Measurements from ENCODE around the gene SLC44A1.

SLC44A1 gene

DNA sequence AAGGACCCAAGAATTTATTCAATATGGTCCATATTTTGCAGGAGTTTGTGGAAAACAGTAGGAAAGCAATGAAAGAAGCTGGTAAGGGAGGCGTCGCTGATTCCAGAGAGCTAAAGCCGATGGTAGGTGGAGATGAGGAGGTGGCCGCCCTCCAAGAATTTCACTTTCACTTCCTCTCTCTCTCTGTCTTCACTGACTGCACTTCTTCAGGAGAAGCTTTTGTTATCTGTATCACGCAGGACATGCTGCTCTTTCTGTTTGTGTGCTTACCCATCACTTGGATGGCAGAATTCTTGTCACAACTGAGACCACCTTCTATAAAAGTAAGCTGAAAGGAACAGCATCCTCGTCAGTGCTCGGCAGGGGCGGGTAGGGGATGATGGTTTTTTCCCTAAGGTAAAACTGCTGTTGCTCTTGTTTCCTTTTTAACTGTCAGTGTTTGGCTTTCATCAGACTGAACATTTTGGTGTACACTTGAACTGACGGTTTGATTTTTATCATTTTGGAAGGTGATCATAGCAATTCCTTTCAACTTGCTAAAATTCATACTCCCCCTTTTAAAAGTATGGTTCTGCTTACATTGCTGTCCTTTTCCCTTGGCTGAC, 141.0 kb downstream of the SLC44A1 start:
- H3K4me3 ChIP-seq (ENCODE audit: low read depth, low read length) = no peak overlapping the region

DNA sequence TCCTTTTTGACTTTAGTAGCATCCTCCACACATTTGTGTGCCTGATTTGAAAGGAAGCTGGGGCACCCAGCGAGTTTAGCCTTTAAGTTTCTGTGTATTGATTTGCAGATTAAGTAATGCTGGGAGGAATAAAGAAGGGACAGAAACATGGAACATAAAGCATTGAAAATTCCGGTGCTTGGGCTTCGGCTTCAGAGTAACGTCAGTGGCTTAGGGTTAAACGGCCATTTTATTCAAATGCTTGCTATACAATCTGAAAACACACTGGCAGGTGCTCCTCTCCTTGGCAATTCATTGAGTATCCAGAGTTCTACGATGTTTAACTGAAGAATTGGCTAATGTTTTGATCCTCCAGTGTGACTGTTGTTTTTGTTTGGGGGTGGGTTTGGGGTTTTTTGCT, 145.3 kb downstream of the SLC44A1 start:
- no peak overlapping the region for H3K4me3 ChIP-seq (ENCODE audit: low read depth, low read length)

DNA sequence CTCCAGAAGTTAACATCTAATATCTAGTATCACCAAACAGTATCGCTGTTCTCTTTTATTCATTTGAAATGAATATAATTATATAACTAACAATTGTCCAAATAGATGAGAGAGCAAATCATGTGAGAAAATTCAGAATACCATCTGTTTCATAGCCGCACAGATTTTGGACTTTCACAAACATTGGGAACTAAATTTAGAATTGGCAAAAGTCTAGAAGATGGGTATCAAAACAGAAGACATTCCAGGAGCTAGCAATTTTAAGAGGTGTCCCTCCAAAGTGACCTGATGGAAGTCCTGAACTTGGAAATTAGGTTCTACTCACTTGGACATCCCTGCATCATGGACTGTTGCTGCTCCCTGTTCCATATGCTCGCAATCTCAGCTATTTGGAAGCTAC, 146.4 kb downstream of the SLC44A1 start:
- H3K4me3 ChIP-seq (ENCODE audit: low read depth, low read length) = no peak overlapping the region

DNA sequence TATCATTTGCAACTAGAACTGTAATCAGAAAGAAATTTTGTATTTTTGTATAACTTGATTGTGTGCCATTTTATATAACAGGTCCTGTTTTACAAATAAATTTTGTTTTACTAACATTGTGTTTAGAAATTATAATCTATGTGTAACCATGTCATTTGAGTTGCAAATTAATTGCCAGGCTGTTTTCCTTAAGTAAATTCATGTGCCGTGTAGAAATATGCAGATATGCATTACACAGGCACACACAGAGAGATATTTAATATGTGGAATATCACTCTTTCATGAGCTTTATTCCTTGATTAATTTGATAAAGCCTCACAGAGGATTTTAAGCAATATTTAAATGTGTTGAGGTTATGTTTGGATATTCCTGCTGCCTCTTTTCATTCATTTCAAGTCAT, 146.8 kb downstream of the SLC44A1 start:
- no peak overlapping the region for H3K4me3 ChIP-seq (ENCODE audit: low read depth, low read length)

DNA sequence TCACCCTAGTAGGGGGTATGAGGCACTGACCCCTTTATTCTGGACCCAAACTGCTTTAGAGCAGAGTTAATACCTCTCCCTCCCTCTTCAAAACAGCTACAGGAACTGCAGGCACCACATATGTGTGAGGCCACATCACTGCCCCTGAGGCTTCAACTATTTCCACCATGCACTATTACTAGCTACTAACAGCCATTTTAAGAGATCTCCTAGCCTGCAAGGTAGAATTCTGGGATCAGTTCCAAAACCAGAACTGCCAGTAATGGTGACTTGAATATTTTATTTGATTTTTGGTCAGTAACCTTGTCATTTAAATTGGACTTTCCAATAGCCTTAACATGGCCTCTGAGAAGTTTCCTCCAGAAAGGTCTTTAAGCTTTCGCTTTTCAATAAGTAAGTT, 148.1 kb downstream of the SLC44A1 start:
- no peak overlapping the region for H3K4me3 ChIP-seq (ENCODE audit: low read depth, low read length)

DNA sequence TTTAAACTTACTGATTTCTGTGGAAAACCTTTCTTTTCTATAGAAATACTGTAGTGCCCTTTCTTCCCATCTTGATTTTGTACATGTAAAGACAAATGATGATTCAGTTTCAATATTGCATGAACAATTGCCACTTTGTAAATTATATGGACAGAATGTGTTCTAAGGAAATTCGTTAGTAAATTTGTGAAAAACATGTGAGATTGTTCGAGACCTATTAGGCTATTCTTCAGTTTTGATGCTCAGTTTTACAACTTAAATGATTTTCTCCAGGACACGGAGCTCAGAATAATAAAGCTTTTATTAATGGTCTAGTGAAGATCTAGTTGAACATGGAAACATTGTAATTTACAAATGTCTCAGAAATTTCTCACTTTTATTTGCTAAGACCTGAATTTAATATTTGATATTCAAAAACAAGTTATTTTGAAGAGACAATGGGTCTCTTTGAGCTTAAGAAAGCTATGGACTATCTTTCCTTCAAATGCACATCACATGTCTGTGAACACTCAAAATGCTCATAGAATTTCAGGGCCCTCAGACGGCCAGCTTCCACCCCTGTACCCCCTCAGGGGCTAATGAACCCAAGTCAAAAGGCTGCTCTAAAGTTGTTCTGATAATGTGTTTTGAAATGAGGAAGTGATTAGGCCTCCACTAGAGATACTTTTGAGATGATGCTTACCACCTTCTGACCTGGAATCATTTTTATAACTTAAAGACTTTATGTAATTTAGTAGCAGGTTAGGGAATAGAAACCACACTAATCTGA, 149.3 kb downstream of the SLC44A1 start:
- no peak overlapping the region for H3K4me3 ChIP-seq (ENCODE audit: low read depth, low read length)

DNA sequence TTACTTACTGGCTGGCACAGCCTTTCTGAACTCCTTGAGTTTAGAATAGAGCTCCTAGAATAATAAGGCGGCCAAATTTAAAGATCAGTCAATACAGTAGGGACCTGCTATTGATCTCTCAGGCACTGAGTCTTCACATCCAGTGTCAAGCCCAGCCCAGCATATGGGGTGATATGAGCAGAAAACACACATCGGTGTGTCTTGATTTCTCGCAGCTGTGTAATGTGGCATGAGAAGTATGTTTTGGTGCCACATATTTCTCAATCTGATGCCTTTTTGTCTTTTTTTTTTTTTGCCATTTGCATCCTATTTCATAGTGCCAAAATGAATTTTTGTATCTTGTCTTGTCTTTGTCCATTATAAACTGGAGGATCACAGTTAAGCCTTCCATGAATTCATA, 152.0 kb downstream of the SLC44A1 start:
- no peak overlapping the region for H3K4me3 ChIP-seq (ENCODE audit: low read depth, low read length)

DNA sequence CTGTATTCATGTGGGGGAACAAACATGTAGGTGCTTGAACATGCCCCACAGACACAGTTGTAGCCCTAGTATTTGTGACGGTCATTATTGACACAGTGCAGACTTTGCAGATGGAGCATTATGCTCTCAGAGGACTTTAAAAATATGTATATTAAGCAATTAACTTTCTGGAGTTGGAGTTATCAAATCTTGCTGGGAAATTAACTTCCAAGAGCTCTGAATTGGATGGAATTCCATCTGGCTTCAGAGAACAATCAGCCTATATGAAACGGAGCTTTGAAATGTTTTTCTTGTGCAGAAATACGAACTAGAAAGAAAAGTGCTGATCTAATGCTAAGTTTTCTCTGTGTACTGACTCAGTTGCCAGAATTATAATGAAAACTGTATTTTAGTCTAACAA, 152.4 kb downstream of the SLC44A1 start:
- no peak overlapping the region for H3K4me3 ChIP-seq (ENCODE audit: low read depth, low read length)

DNA sequence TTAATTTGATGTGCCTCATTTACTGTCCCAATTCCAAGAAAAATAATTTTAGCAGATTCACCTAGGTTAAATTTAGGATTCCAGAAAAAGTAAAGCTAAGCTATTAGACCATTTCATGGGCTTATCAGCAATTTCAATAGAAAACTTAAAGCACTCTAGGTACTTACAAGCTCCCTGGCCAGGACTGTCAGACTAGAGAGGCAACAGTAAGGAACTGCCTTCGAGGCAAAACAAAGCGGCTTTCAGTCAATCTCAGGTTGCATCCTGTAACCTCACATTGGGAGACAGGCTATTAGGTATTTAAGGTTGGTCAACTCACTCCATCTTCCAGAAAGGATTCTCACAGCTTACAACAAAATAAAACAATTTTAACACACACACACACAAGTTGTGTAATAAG, 154.7 kb downstream of the SLC44A1 start:
- H3K4me3 ChIP-seq (ENCODE audit: low read depth, low read length) = no peak overlapping the region

DNA sequence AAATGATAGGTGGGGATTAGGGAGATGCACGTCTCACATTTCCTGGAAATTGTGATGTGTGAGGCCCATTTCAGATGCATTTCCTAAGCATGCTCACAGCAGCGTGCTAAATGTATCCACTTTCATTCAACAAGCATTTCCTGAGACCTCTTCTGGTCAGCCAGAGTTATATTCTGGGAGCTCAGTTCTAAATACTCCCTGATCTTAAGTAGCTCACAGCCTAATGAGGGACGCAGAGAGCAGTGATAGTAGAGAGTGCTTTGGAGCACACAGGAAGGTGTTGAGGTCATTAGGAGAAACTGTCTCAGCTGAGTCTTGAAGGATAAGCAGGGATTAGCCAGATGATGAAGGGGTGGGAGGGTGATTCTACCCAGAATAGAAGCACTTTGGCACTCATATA, 157.2 kb downstream of the SLC44A1 start:
- no peak overlapping the region for H3K4me3 ChIP-seq (ENCODE audit: low read depth, low read length)

DNA sequence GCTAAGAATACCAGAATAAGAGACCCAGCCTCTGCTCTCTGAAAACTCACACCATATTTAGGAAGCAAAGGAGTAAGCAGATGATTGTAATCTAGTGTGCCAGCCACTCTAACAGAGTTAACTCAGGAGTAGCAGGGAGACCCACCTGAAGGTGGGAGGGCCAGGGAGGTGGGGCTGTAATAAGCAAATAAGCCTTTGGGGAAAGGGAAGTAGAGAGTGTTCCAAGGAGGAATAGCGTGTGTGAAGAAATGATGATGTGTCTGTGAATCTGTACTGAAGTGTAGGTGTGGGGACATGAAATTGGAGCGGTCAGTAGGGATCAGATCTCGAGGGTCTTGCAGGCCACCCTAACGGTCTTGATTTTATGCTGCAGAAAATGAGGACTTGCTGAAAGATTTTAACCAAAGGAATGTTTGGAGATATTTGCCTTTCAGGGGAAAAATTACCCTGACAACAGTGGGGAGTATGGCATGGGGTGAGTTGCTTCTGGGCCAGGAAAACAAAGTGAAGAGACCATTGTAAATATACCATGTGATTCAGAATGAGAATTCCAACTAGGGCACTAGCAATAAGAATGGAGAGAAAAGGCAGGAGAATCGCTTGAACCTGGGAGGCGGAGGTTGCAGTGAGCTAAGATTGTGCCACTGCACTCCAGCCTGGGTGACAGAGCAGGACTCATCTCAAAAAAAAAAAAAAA, 159.2 kb downstream of the SLC44A1 start:
- no peak overlapping the region for H3K4me3 ChIP-seq (ENCODE audit: low read depth, low read length)

DNA sequence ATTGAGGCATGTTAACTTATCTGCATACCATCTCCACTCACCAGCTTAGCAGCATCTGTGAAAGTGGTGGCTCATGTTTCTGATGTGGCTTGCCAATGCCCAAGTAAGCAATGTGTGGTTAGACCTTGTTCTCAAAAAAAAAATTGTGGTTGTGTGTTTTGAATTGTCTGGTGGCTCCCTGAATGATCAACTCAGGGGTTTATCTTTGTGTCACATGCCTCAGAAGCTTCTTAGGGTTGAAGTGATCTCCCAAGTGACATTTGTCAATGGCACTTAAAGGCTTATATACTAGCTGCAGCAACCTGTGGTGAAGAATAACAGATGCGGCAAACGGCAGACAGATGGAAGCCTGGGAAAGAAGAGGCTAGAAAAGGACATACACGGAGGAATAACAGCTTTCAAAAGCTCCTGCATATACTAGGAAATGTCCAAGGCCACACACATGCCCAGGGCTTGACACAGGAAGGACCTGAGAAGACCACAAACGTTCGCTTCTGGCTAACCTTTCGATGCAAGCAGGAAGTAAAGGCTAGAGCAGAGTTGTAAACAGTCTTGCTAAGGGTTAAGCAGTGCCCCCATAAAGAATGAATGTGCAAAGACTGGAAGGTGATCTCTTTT, 161.2 kb downstream of the SLC44A1 start:
- H3K4me3 ChIP-seq (ENCODE audit: low read depth, low read length) = no peak overlapping the region

DNA sequence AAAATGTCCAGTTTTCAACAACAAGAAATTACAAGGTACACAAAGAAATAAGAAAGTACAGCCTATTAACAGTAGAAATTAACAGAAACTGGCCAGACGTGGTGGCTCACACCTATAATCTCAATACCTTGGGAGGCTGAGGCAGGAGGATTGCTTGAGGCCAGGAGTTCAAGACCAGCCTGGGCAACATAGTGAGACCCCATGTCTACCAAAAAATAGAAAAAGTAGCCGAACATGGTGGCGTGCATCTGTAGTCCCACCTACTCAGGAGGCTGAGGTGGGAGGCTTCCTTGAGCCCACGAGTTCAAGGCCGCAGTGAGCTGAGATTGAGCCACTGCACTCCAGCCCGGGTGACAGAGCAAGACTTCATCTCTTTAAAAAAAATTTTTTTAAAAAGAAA, 161.9 kb downstream of the SLC44A1 start:
- no peak overlapping the region for H3K4me3 ChIP-seq (ENCODE audit: low read depth, low read length)

DNA sequence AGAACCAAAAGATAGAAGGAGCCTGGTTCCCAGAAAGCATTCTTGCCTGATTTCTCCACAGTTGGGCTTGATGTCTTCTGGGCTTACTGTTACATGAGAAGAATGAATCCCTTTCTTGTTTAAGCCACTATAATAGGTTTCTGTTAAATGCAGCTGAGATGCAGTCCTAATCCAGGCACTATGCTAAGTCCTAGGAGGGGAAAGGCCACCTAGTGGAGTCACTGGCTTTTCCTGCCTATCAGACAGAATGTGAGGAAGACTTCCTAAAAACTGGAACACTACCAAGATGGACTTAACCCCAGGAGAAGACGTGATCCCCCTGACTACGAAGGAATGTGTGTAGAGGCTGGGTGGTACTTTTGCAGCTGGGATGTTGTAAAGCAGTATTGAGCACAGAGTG, 169.1 kb downstream of the SLC44A1 start:
- H3K4me3 ChIP-seq (ENCODE audit: low read depth, low read length) = no peak overlapping the region

DNA sequence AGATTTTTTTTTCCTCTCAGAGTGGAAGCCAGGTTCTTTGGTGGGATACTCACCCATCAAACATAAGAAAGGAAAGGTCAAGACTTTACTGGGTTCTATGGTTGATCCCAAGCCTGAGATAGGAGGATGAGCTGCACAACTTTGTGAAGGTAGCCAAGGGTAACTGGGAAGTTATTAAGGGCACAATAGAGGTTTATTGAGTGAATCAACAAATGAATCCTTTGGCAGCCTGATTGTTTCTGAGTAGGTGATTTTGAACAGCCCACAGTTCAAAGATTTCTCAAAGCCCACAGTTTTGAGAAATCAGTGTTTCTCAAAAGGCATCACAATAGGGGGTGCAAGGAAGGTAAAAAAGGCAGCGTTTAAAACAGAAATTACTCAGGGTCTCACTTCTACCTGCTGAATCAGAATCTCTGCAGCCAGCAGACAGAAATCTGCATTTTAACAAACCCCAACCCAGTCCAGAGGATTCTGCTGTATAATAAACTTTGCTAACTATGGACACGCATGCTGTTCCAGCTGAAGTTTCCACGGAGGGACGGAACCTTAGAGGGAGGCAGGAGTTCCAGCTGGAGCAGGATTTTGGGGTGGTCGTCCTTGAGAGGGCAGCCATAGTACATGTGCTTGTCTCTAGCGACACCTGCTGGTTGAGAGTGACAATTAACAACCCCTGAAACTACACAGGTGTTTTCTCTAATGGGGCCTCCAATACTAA, 170.7 kb downstream of the SLC44A1 start:
- no peak overlapping the region for H3K4me3 ChIP-seq (ENCODE audit: low read depth, low read length)

DNA sequence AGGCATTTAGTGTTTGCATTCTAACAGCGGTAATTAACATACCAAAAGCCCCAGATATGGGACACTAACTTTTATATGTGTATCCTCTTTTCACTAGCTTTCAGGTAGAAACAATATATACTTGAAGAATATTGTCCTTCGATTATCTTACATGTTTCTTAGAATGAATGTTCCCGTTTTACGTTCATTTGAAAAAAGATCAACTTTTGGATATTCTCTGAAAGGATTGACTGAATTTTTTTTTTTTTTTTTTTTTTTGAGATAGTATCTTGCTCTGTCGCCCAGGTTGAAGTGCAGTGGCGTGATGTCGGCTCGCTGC, 171.2 kb downstream of the SLC44A1 start:
- H3K4me3 ChIP-seq (ENCODE audit: low read depth, low read length) = no peak overlapping the region

DNA sequence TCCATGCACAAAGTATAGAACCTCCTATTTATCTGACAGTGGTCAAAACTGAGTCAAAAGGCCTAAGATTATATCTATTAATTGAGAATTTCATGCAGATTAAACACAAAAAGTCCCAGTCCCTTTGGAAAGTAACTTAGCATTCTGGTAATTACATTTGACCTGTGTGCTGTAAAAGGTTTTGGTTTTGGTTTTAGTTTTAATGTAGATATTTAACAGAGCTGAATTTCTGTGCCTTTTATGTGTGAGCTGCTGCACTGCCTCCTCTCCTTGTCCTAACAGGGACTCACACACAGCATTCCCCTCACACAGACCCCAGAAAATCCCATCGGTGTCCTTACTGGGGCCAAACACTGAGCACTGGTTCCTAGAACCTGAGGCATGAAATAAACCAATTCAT, 172.4 kb downstream of the SLC44A1 start:
- H3K4me3 ChIP-seq (ENCODE audit: low read depth, low read length) = no peak overlapping the region

DNA sequence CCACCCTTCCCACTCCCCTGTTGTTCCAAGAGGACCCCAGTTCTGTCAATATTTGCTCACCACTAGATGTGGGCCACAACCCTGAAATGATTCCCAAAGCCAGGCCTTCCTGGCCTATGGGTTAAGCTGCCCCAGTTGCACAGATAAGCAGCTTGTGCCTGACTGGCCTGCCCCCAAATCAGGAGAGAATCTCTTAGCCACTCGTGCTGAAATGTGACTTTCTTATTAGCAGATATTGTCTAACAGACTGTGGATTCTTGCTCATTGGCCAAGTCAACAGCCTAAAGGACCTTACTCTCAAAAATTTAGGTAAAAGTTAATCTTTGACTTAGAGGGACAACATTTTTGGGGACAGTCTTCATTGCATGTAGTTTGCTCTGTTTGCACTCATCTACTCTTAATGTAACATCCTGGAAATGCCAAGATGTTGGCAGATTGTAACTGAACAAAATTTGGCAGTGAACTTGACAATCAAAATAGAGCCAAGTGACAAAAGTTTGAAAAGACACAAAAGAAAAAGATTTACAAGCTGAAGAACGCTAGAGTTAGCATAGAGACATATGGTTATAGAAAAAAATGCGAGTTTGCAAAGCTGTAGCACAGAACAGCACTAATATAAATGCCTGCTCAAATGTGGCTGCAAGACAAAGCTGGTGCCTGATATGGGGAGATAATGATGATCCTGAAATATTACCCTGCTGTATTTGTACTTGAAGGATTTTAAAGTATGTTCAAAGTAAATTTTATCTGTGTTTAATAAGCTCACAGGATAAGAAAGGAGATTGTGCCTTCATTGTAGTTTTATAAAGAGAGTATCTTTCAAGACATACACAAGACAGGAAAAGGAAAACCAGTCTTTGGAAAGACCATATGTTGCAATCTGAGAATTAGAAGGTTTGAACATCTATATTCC, 174.4 kb downstream of the SLC44A1 start:
- no peak overlapping the region for H3K4me3 ChIP-seq (ENCODE audit: low read depth, low read length)

DNA sequence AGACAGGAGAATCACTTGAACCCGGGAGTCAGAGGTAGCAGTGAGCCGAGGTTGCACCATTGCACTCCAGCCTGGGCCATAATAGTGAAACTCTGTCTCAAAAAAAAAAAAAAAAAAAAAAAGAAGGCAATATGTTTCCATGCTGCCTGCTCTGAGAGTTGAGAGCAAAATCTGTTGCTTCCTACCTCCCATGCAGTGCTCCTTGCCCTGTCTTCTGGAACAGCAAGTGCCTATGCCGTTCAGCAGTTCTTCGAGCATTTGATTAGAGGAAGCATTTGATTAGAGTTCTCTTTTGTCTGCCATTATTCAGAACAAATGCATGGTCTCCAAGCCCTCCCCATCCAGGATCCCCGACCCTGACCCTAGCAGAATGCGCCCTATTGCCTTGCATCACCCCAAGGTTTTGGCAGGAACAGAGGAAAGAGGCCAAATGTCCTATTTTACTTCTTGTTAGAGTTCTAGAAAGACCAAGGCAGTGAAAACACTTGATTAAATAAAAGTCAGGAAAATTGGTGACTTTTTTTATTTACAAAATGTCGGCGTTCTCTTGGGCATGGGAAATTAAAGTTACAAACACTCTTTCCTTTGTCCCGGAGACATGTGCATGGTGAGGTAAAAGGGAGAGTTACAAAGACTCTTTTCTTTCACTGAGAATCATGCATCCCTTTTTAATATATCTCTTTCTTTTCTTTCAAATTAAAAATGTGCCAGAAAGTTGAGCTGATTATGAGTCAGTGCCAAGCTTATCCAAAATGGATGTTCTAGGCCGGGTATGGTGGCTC, 175.6 kb downstream of the SLC44A1 start:
- H3K4me3 ChIP-seq (ENCODE audit: low read depth, low read length) = no peak overlapping the region

DNA sequence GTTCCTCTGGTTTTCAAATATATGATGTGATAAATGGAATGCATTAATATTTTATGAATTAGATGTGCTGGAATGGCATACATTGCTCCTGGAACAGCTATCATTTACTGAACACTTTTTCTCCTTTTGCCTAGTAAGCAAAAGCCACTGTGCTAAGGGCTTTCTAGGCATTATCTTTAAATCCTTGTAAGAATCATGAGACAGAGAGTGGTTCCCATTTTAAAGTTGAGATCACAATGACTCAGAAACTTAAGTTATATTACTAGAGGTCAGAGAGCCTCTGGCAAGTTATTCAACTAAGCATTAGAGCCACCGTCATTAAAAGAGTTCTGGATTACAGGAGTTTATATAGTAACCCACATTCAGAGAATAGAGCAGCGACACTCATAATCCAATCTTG, 176.7 kb downstream of the SLC44A1 start:
- no peak overlapping the region for H3K4me3 ChIP-seq (ENCODE audit: low read depth, low read length)

Data from iPS-11a (cell line).